HepG2 (cell line): Measurements from ENCODE around the gene CYP4B1. TPM values are rescaled to one million over a fixed set of nuclear protein-coding genes. Genes with fewer than 3 reads are reported as not detected.

Source experiments
- ATAC-seq: fragments of 200-7000 bp; cut with Tn5 transposase; 3 replicates; pipeline ENCODE4 v1.9.1; 2020; ENCODE audit warnings: mild to moderate bottlenecking, moderate library complexity
- BruUV-seq: library from RNA; stranded (reverse); fragments of 400-500 nt; replicated peaks from 2 replicates; lab custom pipeline; 2021; lab: Mats Ljungman, UMichigan
- CTCF ChIA-PET: fragments of 300-600 bp; formaldehyde crosslinking; extraction: SDS; loops from one replicate; lab custom pipeline; 2021; ENCODE audit warnings: low total read pairs, inconsistent platforms, low intra/inter-chr PET ratio; lab: Yijun Ruan, JAX
- POLR2A ChIA-PET: fragments of 350-600 bp; sonication (Branson Sonifier 250); formaldehyde crosslinking; loops from one replicate; lab custom pipeline; 2020; ENCODE audit warnings: antibody characterized with exemption, inconsistent platforms; lab: Yijun Ruan, JAX
- DNase-seq: peaks from one replicate; pipeline ENCODE4 v3.0.0-alpha.2; 2015; ENCODE audit warnings: low spot score
- FAIRE-seq: peaks from 3 replicates; lab custom pipeline; 2011; peaks lifted over from hg19 to GRCh38; lab: Jason Lieb, UNC
- H2AFZ ChIP-seq: one replicate; pipeline ENCODE4 v1.6.1; 2011; ENCODE audit warnings: low read length, inconsistent platforms
- H3K27ac ChIP-seq: fragments of 300-600 bp; 3 replicates; pipeline ENCODE4 v1.8.0; 2011; ENCODE audit warnings: mixed run types, mild to moderate bottlenecking, mixed read lengths, low read length, inconsistent platforms; ENCODE audit not compliant: insufficient read depth; ENCODE audit errors: extremely low read length
- H3K27me3 ChIP-seq, 2 experiments: fragments of 200-600 bp in 1 of 2; 2 replicates in 1 of 2; 3 replicates in 1 of 2; pipeline versions ENCODE4 v1.6.0 to v1.8.0; 2011; ENCODE audit warnings: low read length in 2 of 2, mild to moderate bottlenecking in 2 of 2, moderate library complexity in 2 of 2, inconsistent platforms in 1 of 2; ENCODE audit not compliant: insufficient read depth in 2 of 2, control insufficient read depth in 1 of 2
- H3K36me3 ChIP-seq, 2 experiments: fragments of 200-600 bp in 1 of 2; replicated peaks in 1 of 2; 2 replicates in 1 of 2; 3 replicates in 1 of 2; pipeline versions ENCODE4 v1.5.1 to v1.8.0; 2011; ENCODE audit warnings: low read length in 2 of 2, inconsistent platforms in 1 of 2; ENCODE audit not compliant: insufficient read depth in 2 of 2, control insufficient read depth in 1 of 2
- H3K4me1 ChIP-seq: 2 replicates; pipeline ENCODE4 v1.5.1; 2012; ENCODE audit warnings: low read length, inconsistent platforms; ENCODE audit not compliant: insufficient read depth
- H3K4me2 ChIP-seq: 2 replicates; pipeline ENCODE4 v1.6.0; 2011; ENCODE audit warnings: low read depth, low read length, inconsistent platforms
- H3K4me3 ChIP-seq, 3 experiments: fragments of 200-600 bp in 1 of 3; sonication (generic), shearing (Covaris generic) in 1 of 3; replicated peaks in 1 of 3; 2 replicates each; pipeline ENCODE4 v1.5.1; 2011 to 2016; ENCODE audit warnings: low read length in 3 of 3, inconsistent platforms in 2 of 3, low read depth in 2 of 3, mild to moderate bottlenecking in 2 of 3, control low read depth in 1 of 3, mixed read lengths in 1 of 3; ENCODE audit not compliant: insufficient read depth in 1 of 3
- H3K79me2 ChIP-seq: one replicate; pipeline ENCODE4 v1.6.1; 2011; ENCODE audit warnings: low read length, inconsistent platforms; ENCODE audit not compliant: insufficient read depth
- H3K9ac ChIP-seq: 2 replicates; pipeline ENCODE4 v1.6.0; 2011; ENCODE audit warnings: mild to moderate bottlenecking, low read depth, low read length, inconsistent platforms; ENCODE audit not compliant: insufficient read depth
- H3K9me3 ChIP-seq: 2 replicates; pipeline ENCODE4 v1.5.1; 2012; ENCODE audit warnings: mild to moderate bottlenecking, low read length
- H4K20me1 ChIP-seq: 2 replicates; pipeline ENCODE4 v1.6.0; 2011; ENCODE audit warnings: inconsistent platforms, mild to moderate bottlenecking, low read length, moderate library complexity; ENCODE audit not compliant: insufficient read depth
- CBX5 ChIP-seq: sonication (generic); formaldehyde crosslinking; IDR thresholded peaks from 2 replicates; pipeline ENCODE4 v1.4.0; 2020; ENCODE audit warnings: missing genetic modification reagents, borderline replicate concordance
- DR1 ChIP-seq: sonication (generic); formaldehyde crosslinking; IDR thresholded peaks from 2 replicates; pipeline ENCODE4 v1.8.0; 2021; ENCODE audit warnings: mild to moderate bottlenecking, missing genetic modification reagents, inconsistent platforms
- KLF6 ChIP-seq: IDR thresholded peaks from 2 replicates; pipeline ENCODE4 v1.8.0; 2016; ENCODE audit warnings: missing biosample characterization, missing genetic modification reagents
- MAFF ChIP-seq: IDR thresholded peaks from 2 replicates; pipeline ENCODE4 v1.6.1; 2011; ENCODE audit warnings: low read depth, low read length, improper control_type of control experiment
- MAFK ChIP-seq, 2 experiments: IDR thresholded peaks in 1 of 2; conservative IDR thresholded peaks in 1 of 2; 2 replicates each; pipeline ENCODE4 v1.6.1; 2011; ENCODE audit warnings: improper control_type of control experiment in 2 of 2, low read length in 2 of 2
- NFE2 ChIP-seq: sonication (generic); formaldehyde crosslinking; IDR thresholded peaks from 2 replicates; pipeline ENCODE4 v1.4.0; 2020; ENCODE audit warnings: missing genetic modification reagents
- NFE2L2 ChIP-seq: fragments of 150-350 bp; IDR thresholded peaks from 2 replicates; pipeline ENCODE4 v1.6.1; 2014; ENCODE audit warnings: low read length
- PRPF4 ChIP-seq: fragments of 200-400 bp; formaldehyde crosslinking; IDR thresholded peaks from 2 replicates; pipeline ENCODE4 v1.6.1; 2016; ENCODE audit warnings: low read length, low read depth; ENCODE audit not compliant: poor library complexity, severe bottlenecking
- SIX1 ChIP-seq: sonication (generic); formaldehyde crosslinking; IDR thresholded peaks from 2 replicates; pipeline ENCODE4 v1.4.0; 2020; ENCODE audit warnings: missing genetic modification reagents, borderline replicate concordance
- ZBTB42 ChIP-seq: sonication (generic); formaldehyde crosslinking; IDR thresholded peaks from 2 replicates; pipeline ENCODE4 v1.5.0; 2020; ENCODE audit warnings: mild to moderate bottlenecking, missing genetic modification reagents
- ZNF263 ChIP-seq: sonication (generic); formaldehyde crosslinking; IDR thresholded peaks from 2 replicates; pipeline ENCODE4 v1.4.0; 2020; ENCODE audit warnings: missing genetic modification reagents
- ZNF660 ChIP-seq: sonication (generic); formaldehyde crosslinking; IDR thresholded peaks from 2 replicates; pipeline ENCODE4 v1.5.1; 2020; ENCODE audit warnings: mild to moderate bottlenecking, low read depth, missing genetic modification reagents, borderline replicate concordance
- ZNF704 ChIP-seq: sonication (generic); formaldehyde crosslinking; IDR thresholded peaks from 2 replicates; pipeline ENCODE4 v1.8.1; 2023; ENCODE audit warnings: mild to moderate bottlenecking, inconsistent platforms, moderate library complexity, missing genetic modification reagents, borderline replicate concordance
- ZNF761 ChIP-seq: sonication (generic); formaldehyde crosslinking; conservative IDR thresholded peaks from 2 replicates; pipeline ENCODE4 v1.4.0; 2020; ENCODE audit warnings: mild to moderate bottlenecking, missing genetic modification reagents
- WGBS: methylation state at CpG from one replicate; pipeline ENCODE4 v1.1.6; 2017; ENCODE audit warnings: low lambda C conversion rate; 5-methylcytosine and 5-hydroxymethylcytosine counted together
- in situ Hi-C: cut with HindIII; loops from 2 replicates; pipeline ENCODE4 v1.10.0; 2017; ENCODE audit warnings: low pct_unique_long_range_greater_than_20kb; ENCODE audit not compliant: extremely low pct_ligation_motif_present
- intact Hi-C: fragments of 100-400 bp; cut with micrococcal nuclease; formaldehyde crosslinking; loops from one replicate; pipeline ENCODE4 v1.10.0; 2022; ENCODE audit not compliant: unreplicated experiment
- polyA plus RNA-seq, 8 experiments: library from polyadenylated mRNA; depleted of rRNA in 3 of 8; stranded (reverse) in 7 of 8; unstranded in 1 of 8; fragments of >200 nt; fragmentation: Illumina TruSeq in 4 of 8; extraction: Trizol in 4 of 8; gene quantifications; 2 replicates each; pipeline versions ENCODE4 v1.2.1 to v1.2.3, GENCODE V29; 2011 to 2016; ENCODE audit warnings: low read depth in 4 of 8, missing spikeins in 1 of 8, mixed read lengths in 1 of 8; ENCODE audit not compliant: insufficient read depth in 1 of 8
- total RNA-seq, 5 experiments: library from RNA; depleted of rRNA; stranded (reverse); fragments of >200 nt; fragmentation: Illumina TruSeq; extraction: Trizol; gene quantifications; 2 replicates each; pipeline ENCODE4 v1.2.3, GENCODE V29; 2016; ENCODE audit warnings: low read depth in 1 of 5
- TF ChIP-seq, protein P1 (sequence below): IDR thresholded peaks from 2 replicates; pipeline ENCODE4 v1.6.1; 2016; ENCODE audit warnings: control low read depth

CYP4B1 gene
- total and polyA plus RNA-seq, 2 of the 13 experiments (the other 11 are each of a cell fraction or from before 2014, with no cell fraction given), result 0.03 TPM; not detected in 1

DNA sequence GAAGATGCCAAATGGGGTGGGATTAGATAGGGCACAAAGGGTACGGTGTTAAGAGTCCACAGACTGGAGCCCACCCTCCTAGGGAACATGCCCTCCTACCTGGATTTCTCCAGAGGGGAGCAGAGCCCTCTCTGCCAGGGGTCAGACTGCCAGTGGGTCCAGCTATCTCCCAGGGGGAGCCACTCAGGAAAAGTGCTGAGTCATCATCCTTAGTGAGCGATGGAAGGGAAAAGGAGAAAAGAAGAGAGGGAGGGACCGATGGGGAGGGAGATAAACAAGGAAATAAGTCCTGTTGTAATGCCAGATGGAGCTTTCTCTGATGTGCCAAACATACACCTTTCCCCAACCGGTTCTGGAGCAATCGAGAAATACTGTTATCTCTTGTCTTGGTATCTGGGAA is 30.4 kb upstream of the CYP4B1 start:
- Histone ChIP-seq H3K27ac (no peak overlapping the region), H3K9ac (no peak overlapping the region), H3K4me3 (no peak overlapping the region), H3K79me2 (no peaks in the 10 kb centered on the region), H3K36me3 (no peaks in the 10 kb centered on the region), H3K27me3 (no peaks in the 10 kb centered on the region), H4K20me1 (no peaks in the 10 kb centered on the region), H3K4me1 (peaks cover 17% of the 10 kb centered on the region), H2AFZ (no peak overlapping the region), H3K4me2 (no peak overlapping the region), H3K9me3 (peaks cover 20% of the 10 kb centered on the region)
- 64% methylated on average over 5 of the region's 5 CpGs for WGBS
- ATAC-seq (no peak), FAIRE-seq (no peak), DNase-seq (no peak)
- TF ChIP-seq NFE2L2 (peak; percentile 78), MAFF (peak; percentile 98), MAFK (conservative IDR thresholded peaks at IDR 0.05 in 1 of 2, IDR thresholded peaks at IDR 0.05 in 1 of 2; ENCODE audit: low read length in 2 of 2) (peak; percentile 98 to 99), ZNF761 (no peak), KLF6 (CRISPR knock-in tag) (no peak), SIX1 (CRISPR knock-in tag) (no peak)
- CTCF ChIA-PET, result no interaction called here
- no TSS peak for BruUV-seq
- in situ Hi-C loops (no loop called here), intact Hi-C loops (no loop called here)
- POLR2A ChIA-PET, result no interaction called here

DNA sequence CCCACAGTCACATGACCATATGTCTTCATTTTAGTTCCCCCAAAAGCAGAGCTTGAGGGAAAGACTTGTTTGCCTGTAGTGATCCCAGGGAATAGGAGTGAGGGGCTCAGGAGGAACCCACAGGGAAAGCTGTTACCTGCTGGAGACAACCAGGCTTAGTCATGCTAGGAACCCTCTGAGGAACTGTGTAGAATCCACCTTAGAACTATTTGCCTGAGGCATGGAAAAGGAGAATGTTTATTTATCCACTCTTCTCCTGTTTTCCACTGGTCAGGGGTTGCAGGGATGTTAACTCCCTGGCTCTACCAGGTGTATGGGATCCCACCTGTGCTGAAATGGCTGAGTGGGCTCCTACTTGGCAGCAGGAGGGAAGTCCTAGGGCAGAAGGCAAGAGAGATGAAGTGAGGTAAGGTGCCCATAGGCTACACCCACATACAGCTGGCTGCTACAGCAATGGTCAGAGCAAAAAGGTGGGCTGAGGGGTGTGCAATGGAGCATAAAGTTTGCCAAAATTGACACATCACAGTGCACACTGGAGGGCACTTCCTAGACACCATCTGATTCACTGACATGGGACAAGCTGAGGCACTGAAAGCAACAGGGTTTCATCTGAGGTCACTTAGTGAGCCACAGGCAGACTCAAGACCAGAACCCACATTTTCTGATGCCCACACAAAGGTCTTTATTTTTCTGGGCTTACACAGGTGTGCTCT is 29.7 kb upstream of the CYP4B1 start:
- Histone ChIP-seq H3K27ac (no peak overlapping the region), H4K20me1 (no peaks in the 10 kb centered on the region), H3K36me3 (no peaks in the 10 kb centered on the region), H3K4me3 (no peak overlapping the region), H3K4me1 (peaks cover 10% of the 10 kb centered on the region), H2AFZ (no peak overlapping the region), H3K79me2 (no peaks in the 10 kb centered on the region), H3K9ac (no peak overlapping the region), H3K27me3 (no peaks in the 10 kb centered on the region), H3K9me3 (peaks cover 20% of the 10 kb centered on the region), H3K4me2 (no peak overlapping the region)
- POLR2A ChIA-PET, result no interaction called here
- ATAC-seq (no peak), FAIRE-seq (no peak), DNase-seq (no peak)
- in situ Hi-C loops, result no loop called here
- BruUV-seq, result no TSS peak
- intact Hi-C loops, result no loop called here
- TF ChIP-seq ZBTB42 (no peak), ZNF263 (CRISPR knock-in tag) (no peak), ZNF704 (CRISPR knock-in tag) (no peak), NFE2 (CRISPR knock-in tag) (no peak), DR1 (CRISPR knock-in tag) (no peak), ZNF660 (CRISPR knock-in tag) (no peak), CBX5 (CRISPR knock-in tag) (no peak), PRPF4 (no peak)
- TF ChIP-seq, protein P1, sequence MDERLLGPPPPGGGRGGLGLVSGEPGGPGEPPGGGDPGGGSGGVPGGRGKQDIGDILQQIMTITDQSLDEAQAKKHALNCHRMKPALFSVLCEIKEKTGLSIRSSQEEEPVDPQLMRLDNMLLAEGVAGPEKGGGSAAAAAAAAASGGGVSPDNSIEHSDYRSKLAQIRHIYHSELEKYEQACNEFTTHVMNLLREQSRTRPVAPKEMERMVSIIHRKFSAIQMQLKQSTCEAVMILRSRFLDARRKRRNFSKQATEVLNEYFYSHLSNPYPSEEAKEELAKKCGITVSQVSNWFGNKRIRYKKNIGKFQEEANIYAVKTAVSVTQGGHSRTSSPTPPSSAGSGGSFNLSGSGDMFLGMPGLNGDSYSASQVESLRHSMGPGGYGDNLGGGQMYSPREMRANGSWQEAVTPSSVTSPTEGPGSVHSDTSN (CRISPR knock-in tag), result no peak
- CTCF ChIA-PET, result no interaction called here
